ENCODE results near the gene EVI5.

EVI5 gene

DNA sequence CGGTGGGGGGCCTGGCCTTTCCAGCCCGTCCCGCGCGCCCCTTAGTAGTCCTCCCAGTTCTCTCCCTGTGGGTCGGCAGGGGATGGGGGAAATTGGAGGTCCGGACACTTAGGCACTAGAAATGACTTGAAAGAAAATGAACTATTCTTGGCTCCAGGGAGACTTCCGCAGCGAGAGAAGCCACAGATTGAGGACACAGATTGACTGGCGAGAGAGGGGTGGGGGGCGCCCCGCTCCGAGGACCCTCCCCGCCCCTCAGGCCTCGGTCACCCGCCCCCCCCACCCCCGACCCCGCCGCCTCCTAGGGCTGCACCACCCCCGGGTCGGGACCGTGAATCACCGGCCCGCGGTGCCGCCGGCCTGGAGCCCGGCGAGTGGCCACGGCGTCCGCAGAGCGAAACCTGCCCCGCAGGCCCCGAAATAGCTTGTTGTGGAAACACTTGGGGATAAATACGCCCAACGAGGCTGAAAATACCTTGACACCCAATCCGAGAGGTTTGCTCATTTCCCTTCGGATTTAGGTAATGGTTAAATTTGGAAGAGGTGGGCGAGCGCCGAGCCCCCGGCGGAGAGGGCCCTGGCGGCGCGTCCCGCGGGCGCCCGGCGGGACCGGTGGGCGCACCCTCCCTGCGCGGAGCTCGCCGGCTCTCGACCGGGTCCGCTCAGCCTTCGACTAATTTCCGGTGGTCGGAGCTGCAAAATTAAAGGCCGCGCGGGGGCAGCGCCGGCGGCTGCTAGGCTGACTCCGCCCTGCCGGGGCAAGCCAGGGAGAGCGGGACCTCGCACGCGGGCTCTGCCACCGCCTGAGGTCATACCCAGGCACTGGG is 298.4 kb downstream of the EVI5 start, which contains the start of gene GFI1:
Gene GFI1, minus strand, starts transcription at position 675 of the 827 bp plus-strand sequence. CDS start 3,438 bp downstream, outside the sequence.
- peak within 1 kb of the TSS; percentile 47 for H3K4me3 ChIP-seq (ENCODE audit: low read depth, low read length)
- TF ChIP-seq, protein P1, sequence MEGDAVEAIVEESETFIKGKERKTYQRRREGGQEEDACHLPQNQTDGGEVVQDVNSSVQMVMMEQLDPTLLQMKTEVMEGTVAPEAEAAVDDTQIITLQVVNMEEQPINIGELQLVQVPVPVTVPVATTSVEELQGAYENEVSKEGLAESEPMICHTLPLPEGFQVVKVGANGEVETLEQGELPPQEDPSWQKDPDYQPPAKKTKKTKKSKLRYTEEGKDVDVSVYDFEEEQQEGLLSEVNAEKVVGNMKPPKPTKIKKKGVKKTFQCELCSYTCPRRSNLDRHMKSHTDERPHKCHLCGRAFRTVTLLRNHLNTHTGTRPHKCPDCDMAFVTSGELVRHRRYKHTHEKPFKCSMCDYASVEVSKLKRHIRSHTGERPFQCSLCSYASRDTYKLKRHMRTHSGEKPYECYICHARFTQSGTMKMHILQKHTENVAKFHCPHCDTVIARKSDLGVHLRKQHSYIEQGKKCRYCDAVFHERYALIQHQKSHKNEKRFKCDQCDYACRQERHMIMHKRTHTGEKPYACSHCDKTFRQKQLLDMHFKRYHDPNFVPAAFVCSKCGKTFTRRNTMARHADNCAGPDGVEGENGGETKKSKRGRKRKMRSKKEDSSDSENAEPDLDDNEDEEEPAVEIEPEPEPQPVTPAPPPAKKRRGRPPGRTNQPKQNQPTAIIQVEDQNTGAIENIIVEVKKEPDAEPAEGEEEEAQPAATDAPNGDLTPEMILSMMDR (IDR thresholded peaks at IDR 0.05; ENCODE audit: low read depth, low read length): no peak

DNA sequence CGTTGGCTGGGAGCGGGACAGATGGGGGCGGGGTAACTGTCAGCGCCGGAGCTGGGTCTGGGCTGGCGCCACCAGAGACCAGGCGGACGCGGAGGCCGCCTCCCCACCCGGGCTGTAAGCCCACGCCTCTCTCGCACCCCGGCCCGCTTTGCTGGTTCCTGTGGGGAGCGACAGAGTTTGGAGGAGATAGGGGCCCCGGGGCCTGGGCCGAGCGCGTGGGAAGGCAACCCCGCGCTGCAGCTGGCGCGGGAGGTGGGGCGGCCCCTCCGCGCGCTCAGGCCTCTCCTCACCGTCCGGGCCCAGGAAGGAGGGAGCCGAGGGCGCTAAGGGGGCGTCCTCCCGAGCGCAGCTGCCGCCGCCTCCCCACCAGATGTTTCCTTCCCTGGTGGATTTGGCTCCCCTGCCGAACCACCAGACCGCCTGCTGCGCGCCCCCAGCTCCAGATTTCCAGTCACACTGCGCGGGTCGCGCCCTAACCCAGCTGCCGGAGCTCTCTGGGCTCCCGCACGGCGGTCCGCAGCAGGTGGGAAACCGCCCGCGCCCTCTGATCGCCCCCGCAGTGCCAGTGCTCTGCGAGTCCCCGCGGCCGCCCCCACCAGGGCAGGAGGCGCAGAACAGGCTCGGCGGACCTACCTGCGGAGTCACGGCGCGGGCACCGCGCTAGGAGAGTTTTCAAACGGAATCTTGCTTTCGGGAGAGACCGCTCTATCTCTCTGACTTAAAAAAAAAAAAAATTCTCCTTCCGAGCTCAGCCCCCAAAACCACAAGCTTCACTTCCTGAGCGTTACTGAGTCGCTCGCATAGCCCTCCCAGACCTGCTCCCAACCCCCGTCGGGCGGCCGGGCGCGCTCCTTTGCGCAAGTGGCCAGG is 299.3 kb downstream of the EVI5 start:
- TF ChIP-seq, protein P1 (IDR thresholded peaks at IDR 0.05; ENCODE audit: low read depth, low read length): no peak

DNA sequence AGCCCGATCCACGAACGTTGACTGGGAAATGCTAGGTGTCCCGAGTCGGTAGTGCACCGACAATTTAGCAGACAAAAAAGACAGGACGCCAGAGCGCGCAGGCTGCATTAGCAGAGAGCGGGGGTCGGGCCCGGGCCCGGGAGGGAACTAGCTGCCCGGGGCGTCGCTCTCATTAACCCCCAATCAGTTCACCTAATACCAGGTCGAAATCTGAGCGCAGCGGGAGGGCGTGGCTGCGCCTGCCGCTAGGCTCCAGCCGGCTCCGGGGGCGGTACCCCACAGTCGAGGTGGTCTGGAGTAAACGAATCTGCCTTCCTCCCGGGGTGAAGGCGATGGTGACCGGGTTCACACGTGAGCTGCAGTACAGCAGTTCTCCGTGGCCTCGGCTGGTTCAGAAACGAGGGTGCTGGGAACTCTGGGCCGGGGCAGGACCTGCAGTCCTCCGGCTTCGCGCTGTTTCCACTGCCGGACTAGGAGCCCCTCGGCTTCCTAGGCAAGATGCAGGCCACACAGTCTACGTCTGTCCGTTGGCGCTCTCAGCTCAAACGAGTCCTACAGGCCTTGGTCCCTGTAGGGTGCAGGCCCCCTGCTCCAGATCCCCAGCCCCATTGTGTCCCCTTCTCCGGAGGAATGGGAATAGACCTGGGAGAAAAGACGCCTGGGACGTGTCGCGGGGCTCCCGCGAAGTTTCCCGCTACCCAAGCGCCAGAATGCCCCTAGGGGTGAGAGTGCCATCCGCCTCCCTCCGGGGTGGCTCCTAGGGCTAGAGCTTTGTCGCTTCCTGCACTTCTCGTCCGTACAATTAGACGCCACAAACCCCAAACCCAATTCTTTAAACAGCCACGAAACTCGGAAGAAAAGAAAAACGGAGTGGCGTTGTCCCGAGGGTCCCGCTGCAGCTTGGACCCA is 300.2 kb downstream of the EVI5 start:
- TF ChIP-seq, protein P1 (IDR thresholded peaks at IDR 0.05; ENCODE audit: low read depth, low read length): no peak
- H3K4me3 ChIP-seq (ENCODE audit: low read depth, low read length): peak overlapping the region; percentile 47

More for the DNA sequence above, 299.3 kb downstream of the EVI5 start:
- H3K4me3 ChIP-seq (ENCODE audit: low read depth, low read length): peak overlapping the region; percentile 47

DNA sequence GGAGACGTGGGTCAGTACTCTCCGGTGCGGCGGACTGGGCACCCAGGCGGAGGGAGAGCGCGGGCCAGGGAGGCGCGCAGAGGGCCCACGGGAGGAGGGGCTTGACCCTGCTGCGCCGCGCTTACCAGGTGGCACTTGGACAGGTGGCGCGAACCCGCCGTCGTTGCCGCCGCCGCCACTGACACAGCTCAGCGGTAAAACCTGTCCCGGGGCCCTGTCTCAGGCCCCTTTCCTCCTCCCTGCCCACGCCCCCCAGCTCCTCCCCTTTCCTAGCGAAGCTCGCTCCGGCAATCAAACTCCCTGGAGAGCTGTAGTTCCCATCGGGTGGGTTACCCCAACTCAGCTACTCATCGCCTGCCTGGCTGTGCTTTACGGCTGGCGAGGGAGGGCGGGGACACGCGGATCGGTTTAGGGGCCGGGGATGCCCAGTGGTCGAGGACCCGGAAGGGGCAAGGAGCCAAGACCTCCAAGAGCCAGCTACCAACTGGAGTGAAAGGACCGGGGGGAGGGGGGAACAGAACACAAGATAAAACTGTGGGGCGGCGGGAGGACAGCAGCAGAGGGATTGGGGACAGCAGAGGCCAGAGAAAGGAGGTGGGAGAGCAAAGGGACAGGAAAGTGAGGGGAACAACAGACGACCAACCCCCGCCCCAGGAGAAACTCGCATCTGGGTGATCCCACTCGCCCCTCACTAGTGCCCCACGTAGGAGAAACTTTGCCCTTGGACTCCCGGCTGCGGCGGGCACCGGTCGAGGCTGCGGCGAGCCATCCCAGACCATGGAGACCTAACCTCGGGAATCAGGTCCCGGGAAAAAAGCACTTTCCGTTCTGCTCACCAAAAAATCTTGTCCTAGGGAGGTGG is 301.1 kb downstream of the EVI5 start:
- TF ChIP-seq, protein P1 (IDR thresholded peaks at IDR 0.05; ENCODE audit: low read depth, low read length): no peak
- H3K4me3 ChIP-seq (ENCODE audit: low read depth, low read length): no peak overlapping the region

DNA sequence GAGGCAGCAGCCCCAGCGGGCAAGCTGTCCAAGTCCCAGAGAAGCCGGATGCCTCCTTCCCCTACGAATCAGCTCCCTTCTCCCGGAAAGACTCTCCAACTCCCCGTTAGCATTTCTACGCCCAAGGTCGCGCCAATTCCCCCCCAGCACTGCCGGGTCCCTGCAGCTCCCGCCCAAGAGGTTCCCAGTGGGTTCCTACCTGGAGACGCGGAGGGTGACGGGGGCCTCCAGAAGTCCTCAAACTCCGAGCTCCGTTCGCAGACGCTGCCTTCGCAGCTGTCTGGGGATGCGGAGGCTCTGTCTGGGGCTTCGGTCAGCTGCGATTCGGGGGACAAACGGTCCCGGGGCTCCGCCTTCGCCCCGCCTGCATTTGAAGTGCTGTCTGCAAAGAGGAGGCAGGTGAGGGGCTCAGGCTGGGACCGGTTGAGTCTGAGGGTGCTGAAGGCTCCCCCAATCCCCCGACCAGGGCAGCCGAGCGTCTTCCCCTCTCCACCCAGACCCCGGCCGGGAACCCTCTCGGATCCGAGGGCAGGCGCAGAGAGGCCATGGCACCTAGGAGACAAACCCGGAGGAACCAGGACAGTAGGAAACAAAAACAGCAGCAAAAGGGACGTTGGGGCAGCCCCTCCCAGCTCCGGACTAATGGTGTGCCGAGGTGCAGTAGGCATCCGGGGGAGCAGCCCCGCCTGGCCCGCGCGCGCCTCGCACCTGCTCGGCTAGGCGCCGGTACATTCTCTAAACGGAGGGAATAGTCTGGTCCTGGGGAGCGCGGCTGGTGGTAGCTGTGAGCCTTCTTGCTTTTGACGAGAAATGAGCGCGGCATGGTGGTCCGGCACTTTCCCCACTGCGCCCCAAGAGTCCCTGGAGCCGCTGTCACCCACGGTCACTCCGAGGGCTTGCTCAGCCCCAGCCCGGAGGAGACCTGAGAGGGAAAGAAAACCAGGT is 302.0 kb downstream of the EVI5 start:
- TF ChIP-seq, protein P1 (IDR thresholded peaks at IDR 0.05; ENCODE audit: low read depth, low read length): no peak
- H3K4me3 ChIP-seq (ENCODE audit: low read depth, low read length): peak overlapping the region; percentile 37
